HCT116 (cell line): ENCODE data around the gene STPG2.

Experiments
- ATF3 ChIP-seq: IDR thresholded peaks from 2 replicates; pipeline ENCODE4 v1.6.1; 2012
- CTCF ChIP-seq, 3 experiments: fragments of 200-600 bp in 1 of 3; sonication (generic) in 1 of 3; IDR thresholded peaks in 2 of 3; conservative IDR thresholded peaks in 1 of 3; 2 replicates each; pipeline ENCODE4 v1.5.1; 2012 to 2017; ENCODE audit warnings: low read depth in 2 of 3, low read length in 2 of 3, antibody characterized with exemption in 1 of 3, borderline replicate concordance in 1 of 3, control low read depth in 1 of 3, mild to moderate bottlenecking in 1 of 3, mixed read lengths in 1 of 3, mixed run types in 1 of 3, moderate library complexity in 1 of 3; ENCODE audit not compliant: insufficient read depth in 1 of 3
- RAD21 ChIP-seq: IDR thresholded peaks from 2 replicates; pipeline ENCODE4 v1.6.1; 2012; ENCODE audit warnings: low read depth, mild to moderate bottlenecking

- no peak for TF ChIP-seq ATF3
- peak; percentile 60 to 73 (median 68); a peak in 5 of 6 replicates for TF ChIP-seq CTCF (IDR thresholded peaks at IDR 0.05 in 2 of 3, conservative IDR thresholded peaks at IDR 0.05 in 1 of 3; ENCODE audit: borderline replicate concordance in 1 of 3, insufficient read depth in 1 of 3, low read depth in 2 of 3, low read length in 2 of 3)
- TF ChIP-seq RAD21 = peak; percentile 39
Measured at GRCh38 chr4:98143001-98143899, at the start of gene STPG2.
